Measurements from ENCODE around the gene MRPL28. TPM values are rescaled to one million over a fixed set of nuclear protein-coding genes. Genes with fewer than 3 reads are reported as not detected.
"Not testable (repeated sequence)": the region's sequence is repeated elsewhere in the genome, so short reads cannot be mapped to it uniquely, and the experiment has no call there.

The MRPL28 gene
- polyA plus RNA-seq, 3 donors = 58.9 to 70.6 (median 61.9) TPM

DNA sequence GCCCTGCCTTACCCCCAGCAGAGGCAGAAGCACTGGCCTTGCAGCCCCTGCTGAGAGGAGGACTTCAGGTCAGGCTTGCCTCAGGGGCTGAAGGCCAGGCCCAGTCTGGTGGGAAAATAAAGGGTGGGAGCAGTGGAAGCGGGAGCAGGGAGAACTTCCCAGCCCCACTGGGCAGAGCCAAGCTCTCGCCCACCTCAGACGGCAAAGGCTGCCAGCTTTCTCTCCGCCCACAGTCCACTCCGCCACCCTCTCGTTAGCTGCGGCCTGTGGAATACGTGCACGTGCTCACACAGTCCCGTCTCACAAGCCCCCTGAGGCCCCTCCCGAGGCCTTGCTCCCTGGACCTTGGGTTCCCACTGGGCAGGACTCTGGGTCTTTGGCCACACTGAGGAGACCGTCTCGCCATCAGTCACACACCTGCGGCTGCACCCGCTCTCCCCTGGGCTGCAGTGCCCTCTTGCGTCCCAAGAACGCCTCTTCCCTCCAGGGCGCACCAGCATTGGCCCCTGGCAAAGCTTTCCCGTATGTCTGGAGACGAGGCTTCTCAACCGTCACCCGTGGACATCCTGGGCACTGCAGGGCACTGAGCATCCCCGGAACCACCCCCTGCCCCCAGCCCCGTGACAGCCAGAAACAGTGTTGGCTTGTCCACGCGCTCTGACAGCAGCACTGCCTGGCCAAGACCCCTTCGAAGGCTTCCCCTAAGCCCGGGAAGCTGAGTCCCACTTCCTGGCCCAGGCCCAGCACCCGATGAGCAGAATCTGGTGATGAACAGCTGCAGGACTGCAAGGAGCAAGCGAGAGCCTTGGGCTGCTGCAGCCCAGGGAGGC, 8.3 kb downstream of the MRPL28 start:
- no peak for DNase-seq (ENCODE audit: low read depth in 3 of 3, low spot score in 2 of 3)

DNA sequence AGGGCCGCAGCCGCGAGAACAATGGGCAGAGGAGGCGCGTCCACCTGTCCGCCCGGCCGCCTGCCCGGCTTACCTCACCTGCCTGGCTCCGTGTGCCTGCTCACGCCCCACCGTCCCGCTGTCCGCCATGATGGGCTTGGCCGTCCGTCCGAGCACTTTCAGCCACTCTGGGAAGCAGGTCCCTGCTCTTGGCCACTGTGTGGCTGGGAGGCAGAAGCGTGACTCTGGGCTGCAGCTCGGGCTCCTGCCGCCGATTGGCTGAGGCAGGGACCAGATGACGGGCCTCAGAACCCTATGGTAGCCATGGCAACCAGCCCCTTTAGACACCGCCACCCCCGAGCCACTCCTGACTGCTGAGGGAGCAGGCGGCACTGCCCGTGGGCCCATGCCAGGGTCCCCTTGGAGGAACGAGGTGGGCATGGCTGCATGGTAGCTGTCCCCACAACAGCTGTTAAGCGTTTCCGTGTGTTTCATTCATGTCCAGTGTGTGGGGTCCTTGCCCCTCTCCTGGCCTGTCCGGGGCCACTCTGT, 8.9 kb downstream of the MRPL28 start:
- no peak for DNase-seq (ENCODE audit: low read depth in 3 of 3, low spot score in 2 of 3)

DNA sequence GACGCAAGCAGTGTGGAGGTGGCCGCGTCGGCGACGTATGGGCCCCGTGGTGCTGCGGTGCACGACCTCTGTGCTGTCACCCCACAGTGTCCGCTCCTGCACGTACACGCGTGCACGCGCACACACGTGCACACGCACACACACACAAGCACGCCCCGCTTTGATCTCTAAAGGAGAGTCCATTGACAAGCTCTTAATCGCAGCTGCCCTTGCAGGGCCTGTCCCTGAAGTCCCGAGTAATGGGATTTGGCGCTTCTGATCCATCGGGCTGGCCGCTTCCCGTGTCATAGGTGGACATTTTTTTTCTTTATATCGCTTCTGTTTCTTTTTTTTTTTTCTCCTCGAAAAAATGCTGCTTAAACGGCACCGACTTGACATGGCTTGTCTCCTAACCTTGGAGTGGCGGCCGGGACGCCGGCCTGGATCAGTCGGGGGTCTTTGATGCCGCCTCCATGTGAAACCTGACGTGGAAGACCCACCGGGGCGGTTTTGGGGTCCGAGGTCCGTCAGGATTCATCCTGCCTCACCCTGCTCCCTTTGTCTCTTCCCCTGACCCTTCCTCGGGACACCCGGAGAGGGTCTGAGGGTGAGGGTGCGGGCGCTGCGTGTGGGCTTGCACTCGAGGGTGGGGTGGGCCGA, 9.5 kb downstream of the MRPL28 start:
- DNase-seq (ENCODE audit: low read depth in 3 of 3, low spot score in 2 of 3) = no peak

DNA sequence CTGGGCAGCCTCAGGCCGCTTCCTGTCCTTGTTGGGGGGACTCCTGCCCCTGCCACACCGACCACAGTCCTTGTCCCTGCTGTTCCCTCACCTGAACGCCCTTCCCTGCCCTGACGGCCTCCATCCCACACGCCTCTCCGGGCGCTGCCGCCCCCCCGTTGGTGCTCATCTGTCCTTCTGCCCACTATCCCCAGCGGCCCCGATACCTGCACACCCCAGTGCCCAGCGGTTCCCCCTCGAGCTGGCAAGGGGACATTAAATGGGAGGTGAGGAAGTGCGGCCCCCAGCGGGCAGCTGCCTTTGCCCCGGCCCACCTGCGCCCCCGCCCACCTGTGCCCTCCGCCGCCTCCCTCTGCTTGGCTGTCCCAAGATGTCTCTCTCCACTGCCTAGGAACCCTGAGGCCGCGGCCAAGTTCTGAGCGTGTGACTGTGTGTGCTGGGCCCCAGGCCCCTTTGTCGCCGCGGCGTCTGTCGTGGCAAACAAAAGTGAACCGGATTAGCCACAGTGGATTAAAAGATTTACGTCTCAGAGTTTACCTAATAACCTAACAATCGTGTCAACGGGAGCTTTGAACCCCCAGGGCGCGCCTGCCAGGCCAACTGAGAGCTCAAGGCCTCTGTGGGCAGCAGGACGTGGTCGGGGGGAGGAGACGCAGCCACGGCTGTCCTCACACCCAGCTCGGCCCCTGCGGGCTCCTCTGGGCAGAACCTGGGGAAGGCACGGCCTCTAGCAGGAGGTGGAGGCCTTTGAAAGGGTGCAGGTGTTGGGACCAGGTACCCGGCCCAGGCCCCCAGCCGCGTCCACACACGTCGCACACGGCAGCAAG, 10.3 kb downstream of the MRPL28 start:
- no peak for DNase-seq (ENCODE audit: low read depth in 3 of 3, low spot score in 2 of 3)

DNA sequence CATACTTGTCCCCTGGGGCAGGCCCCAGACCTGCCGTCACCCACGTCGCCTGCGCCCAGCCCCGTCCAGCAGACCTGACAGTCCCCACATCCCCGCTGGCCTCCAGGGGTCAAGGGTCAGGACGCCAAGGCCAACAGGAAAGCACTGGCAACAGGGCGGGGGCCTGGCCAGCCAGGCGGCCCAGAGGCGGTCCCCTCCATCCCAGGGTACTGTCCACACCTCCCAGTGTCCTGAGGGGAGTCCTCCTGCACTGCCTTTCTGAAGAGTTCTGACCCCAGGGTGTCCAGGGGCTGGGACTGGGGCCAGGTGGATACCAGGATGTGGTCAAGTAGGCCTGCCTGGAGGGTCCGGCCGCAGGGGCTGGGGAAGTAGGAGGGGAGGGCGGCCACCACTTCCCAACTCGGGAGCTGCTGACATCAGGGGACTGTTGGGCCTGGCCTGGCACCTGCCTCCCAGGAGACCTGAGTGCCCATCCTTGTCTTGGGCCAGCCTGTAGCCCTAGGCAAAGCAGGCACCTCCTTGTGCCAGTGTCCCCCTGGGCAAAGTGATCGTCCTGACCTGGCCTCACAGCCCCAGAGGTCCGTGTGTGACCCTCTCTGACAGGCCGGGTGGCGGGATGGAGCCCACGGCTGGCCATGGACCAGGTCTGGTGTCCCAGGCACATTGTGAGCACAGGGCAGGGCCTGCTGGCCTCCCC, 11.1 kb downstream of the MRPL28 start:
- no peak for DNase-seq (ENCODE audit: low read depth in 3 of 3, low spot score in 2 of 3)

DNA sequence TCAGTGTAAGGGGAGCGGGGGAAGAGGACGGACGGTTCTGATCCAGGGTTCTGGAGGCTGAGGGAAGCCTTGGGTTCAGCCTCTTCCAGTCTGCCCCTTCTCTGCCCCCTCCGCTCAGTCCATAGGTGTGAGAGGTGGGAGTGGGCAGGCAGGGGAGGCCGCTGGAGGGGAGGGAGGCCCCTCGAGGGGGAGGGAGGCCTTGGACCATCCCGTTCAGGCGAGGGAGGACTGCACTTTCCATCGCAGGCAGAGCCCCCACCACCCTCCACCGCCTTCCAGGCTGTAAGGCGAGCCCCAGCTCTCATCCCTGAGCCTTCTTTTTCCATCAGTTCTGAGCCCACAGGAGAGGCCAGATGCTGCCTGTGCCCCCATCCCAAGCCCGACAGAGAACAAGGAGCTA, 13.6 kb downstream of the MRPL28 start:
- DNase-seq (ENCODE audit: low read depth in 3 of 3, low spot score in 2 of 3) = no peak

DNA sequence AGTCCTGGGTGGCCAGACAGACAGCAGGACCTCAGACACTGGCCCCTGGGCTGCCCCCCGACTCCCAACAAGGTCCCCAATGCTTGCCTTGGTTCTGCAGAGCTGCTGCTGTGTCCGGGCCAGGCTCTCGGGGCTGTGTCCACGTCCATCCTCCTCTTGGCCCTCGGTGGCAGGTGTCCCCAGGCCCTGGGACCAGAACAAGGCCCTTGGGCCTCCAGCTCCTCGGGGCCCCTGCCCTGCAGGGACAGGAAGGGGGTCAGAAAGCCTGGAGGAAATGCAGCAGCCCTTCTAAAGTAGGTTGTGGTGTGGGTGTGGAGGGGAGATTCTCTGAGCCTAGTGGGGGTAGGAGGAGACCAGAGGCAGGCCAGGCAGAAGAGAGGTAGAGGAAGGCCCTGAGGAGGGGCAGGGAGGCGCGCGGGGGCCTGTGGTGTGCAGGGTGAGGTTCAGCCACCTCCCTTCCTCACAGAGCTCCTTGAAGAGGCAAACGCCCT, 15.3 kb downstream of the MRPL28 start:
- no peak for DNase-seq (ENCODE audit: low read depth in 3 of 3, low spot score in 2 of 3)

DNA sequence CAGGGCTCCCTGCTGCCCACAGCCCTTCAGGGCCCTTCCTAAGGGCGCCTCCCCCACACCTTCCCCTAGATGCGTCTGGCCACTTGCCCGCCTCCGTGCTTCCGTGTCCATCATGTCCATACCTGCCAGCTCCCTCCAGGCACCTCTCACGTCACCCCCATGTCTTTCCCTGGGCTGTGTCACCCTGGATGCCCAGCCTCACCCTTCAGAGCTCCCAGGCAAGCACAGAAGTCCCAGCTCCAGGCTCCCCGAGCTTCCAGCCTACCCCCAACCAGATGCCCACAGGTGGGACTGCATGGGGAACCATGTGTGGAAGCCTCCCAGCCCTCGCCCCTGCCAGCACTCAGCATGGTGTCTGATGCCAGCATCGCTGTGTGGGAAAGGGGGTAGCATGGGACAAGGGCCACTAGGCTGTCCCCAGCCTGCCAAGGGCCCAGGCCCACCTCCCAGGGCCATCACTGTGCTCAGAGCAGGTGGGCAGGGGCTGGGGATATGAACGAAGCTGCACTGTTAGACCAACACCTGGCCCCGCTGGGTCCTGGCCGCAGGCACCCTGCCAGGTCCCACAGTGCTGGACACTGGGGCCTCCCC, 16.0 kb downstream of the MRPL28 start:
- DNase-seq (ENCODE audit: low read depth in 3 of 3, low spot score in 2 of 3) = no peak

DNA sequence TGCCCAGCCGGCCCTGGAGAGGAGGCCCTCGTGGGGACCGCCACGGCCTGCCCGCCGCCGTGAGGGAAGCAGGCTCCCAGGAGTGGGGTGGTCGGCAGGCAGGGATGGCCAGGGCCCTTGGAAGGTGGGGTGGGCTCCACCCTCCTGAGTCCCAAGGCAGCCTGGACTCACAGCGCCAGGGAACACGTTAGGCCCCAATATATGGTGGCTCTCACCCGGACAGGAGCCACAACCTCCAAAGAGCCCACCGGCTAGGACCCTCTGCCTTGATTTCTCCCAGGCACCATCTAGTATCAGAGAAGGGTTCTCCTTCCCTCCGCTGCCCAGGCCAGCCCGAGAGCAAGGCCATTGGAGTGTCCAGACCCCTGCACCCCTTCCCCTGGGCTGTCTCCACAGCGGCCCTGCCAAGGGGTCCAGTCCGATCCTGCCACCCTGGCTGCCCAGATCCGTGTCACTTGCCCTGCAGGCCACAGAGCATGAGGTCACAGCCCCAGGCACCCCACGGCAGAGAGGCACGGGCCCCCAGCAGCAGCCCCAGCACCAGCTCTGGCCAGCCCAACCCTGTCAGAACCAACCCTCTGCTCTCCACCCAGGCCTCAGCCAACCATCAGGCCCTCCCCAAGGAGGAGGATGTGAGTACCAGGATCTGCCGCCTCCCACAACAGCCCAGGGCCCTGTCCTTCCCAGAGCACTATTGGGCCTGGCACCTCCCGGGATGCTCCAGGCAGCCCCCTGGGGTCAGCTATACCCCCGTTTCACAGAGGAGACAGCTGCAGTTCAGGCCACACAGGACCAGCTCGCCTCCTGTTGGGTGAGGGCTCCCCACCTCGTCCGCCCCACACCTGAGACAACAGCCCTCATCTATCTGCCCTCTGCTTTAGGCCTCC, 16.7 kb downstream of the MRPL28 start:
- DNase-seq (ENCODE audit: low read depth in 3 of 3, low spot score in 2 of 3) = no peak

DNA sequence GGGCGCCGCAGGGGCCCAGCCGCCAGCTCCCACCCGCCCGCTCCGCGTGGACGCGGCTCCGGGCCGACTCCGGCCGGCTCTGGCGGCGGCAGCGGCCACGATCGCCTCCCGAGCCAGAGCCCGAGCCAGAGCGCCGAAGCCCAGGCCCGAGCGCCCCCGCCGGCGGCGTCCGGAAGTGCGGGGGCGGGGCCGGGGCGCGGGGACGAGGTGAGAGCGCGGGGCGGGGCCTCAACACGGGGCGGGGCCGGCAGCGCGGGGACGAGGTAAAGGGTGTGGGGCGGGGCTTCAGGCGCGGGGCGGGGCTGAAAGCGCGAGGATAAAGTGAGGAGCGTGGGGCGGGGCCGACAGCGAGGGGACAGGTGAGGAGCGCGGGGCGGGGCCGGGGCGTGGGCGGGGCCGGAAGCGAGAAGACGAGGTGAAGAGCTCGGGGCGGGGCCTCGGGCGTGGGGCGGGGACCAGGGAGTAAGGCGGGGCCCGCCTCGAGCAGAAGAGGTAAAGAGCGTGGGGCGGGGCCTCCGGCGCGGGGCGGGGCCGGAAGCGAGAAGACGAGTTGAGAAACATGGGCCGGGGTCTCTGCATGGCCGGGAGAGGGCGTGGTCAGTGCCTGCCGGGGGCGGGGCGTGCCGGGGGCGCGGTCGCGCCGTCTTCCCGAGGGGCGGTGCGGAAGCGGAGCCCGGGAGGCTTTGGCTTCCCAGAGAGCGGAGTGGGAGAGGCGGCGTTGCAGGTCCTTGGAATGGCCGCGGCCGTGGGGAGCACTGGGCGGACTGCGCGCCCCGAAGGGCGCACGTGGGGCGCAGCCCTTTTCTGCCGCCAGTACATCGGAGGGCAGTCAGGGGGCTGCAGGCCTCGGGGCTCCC, 17.6 kb downstream of the MRPL28 start, which contains the start of gene AXIN1:
TSS of gene AXIN1 (minus strand) at position 177 of the 857 bp plus-strand sequence. CDS start 5,698 bp downstream, outside the sequence.
- peak; percentile 63 to 88 (median 87) for DNase-seq (ENCODE audit: low read depth in 3 of 3, low spot score in 2 of 3)

DNA sequence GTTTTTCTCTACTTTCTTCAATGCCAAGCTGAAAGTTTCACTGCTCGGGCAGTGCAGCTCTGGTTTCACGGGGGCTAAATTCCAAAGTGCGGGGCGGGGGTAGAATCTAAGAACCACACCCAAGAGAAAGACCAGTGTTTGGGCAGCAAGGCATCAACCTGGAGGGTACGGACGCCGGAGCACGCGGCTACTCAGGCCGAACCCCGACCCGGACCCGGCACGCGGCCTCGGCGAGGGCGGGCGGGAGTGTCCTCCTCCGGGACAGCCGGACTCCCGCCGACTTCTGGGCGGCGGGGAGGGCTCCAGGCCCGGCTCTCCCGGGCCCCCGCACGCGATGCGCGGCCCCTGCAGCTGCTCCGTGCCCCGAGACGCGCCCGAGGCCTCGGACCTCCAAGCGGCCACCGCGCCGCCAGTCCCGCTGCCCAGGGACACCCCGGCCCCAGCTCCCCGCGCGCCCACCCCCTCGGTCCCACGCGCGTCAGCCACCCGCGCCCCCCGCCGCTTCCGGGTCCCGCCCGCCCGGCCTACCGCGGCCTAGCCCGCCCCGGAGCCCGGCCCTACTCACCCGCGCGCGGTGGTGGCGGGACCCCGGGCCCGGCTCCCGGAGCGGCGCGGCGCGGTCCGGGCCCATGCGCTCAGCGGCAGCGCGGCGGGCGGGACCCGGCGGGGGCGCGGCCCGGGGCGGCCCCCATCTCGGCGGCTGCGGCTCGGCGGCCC, 18.4 kb downstream of the MRPL28 start:
- DNase-seq (ENCODE audit: low read depth in 3 of 3, low spot score in 2 of 3) = no peak

DNA sequence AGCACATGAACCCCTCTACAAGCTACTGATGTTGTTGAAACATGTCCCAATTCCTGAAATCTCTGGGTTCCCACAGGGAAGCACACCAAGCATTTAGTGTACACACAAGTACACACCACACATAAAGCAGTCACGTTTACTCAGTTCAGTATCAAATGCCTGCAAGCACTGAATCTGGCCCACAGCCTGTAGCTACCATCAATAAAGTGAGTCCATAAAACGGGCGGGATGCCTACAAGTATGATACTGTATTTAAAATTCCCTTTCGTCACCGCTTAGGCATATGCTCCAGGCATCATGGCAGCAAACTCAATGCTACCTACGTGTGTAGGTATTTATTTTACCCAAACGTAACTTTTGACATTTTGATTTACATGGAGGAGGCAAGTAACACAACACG, 20.1 kb downstream of the MRPL28 start:
- no peak for DNase-seq (ENCODE audit: low read depth in 3 of 3, low spot score in 2 of 3)

DNA sequence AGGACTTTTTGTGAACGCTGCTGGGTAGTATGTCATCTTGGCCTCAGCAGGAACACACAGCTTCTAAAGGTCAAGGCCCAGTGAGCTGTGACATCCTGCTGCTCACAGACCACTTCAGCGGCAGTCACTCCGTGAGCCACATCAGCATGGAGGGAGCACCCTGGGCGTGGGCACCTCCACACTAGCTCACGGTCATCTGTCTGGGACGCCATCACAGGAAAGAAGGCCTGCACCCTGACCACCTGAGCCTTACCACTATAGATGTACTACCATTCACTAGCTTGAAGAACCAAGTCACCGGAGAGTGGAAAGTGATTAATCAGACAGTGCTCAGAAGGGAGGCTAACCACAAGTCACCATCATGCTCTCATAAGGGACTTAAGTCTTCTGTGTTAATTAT, 21.1 kb downstream of the MRPL28 start:
- no peak for DNase-seq (ENCODE audit: low read depth in 3 of 3, low spot score in 2 of 3)

DNA sequence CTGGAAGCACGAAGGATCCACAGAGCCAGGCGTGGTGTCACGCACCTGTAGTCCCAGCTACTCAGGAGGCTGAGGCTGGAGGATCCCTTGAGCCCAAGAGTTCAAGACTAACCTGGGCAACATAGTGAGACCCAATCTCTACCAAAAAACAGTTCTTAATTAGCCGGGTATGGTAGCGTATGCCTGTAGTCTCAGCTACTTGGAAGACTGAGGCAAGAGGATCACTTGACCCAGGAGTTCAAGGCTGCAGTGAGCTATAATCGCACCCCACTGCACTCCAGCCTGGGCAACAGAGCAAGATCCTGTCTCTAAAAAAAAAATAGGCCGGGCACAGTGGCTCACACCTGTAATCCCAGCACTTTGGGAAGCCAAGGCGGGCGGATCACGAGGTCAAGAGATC, 21.8 kb downstream of the MRPL28 start:
- not testable (repeated sequence) for DNase-seq (ENCODE audit: low read depth in 3 of 3, low spot score in 2 of 3)

DNA sequence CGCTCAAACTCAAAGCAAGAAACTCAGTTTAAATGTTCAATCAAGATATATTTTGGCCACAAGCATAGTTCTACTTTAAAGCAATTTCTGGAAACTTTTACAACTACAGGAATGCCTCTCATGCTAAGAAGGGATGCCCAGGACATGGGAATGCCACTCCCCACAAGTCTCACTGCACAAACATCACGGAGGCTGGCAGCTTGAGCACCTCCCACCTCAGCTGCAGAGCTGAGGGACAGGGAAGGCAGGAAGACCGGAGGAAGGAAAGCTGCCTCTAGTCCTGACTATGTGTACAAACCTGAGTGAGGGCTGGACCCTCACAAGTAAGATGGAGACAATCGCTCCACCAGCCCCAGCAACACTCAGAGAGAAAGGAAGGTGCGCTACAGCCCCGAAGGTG, 23.1 kb downstream of the MRPL28 start:
- no peak for DNase-seq (ENCODE audit: low read depth in 3 of 3, low spot score in 2 of 3)

DNA sequence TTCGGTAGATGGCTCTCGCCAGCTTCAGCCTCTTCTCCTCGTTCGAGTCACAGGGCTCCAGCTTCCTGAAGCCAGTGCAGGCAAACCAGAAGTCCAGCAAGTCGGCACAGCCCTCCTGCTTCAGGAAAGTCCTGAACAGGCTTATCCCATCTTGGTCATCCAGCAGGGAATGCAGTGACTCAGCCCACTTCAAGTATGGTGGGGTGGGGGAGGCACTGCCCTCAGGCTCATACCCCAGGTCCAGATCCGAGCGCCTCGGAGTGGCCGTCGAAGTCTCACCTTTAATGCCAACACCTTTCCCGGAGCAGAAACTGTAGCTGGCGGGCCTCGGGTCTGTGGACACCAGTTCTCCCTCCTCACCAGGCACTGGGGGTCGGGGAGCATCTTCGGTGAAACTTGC, 23.8 kb downstream of the MRPL28 start:
- no peak for DNase-seq (ENCODE audit: low read depth in 3 of 3, low spot score in 2 of 3)

DNA sequence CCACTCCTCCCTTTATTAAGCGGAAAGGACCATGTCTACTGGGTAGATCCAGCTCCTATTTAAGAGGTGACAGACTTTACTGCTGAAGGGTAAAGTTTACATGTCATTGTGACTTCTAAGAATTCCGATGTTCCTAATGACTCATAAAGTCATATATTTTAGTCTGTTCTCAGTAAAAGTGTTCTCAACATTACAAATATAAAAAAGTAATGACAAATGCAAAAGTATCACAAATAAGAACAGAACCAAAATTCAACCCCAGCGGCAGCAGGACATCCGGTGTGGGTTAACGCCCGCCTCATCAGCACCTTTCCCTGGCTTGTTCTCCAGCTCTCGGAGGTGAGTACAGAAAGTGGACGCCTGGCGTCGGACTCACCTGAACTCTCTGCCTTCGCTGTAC, 24.6 kb downstream of the MRPL28 start:
- no peak for DNase-seq (ENCODE audit: low read depth in 3 of 3, low spot score in 2 of 3)

Data from right renal cortex interstitium (tissue), 3 donors.